ENCODE data around the gene KANSL1.

DNA sequence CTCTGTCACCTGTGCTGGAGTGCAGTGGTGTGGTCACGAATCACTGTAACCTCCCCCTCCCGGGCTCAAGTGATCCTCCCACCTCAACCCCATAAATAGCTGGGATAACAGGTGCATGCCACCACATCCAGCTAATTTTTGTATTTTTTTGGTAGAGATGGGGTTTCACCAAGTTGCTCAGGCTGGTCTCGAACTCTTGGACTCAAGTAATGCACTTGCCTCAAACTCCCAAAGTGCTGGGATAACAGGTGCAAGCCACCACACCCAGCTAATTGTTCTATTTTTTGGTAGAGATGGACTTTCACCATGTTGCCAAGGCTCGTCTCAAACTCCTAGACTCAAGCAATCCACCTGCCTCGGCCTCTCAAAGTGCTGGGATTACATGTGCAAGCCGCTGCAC, 107.7 kb downstream of the KANSL1 start:
- TF ChIP-seq, protein P1, sequence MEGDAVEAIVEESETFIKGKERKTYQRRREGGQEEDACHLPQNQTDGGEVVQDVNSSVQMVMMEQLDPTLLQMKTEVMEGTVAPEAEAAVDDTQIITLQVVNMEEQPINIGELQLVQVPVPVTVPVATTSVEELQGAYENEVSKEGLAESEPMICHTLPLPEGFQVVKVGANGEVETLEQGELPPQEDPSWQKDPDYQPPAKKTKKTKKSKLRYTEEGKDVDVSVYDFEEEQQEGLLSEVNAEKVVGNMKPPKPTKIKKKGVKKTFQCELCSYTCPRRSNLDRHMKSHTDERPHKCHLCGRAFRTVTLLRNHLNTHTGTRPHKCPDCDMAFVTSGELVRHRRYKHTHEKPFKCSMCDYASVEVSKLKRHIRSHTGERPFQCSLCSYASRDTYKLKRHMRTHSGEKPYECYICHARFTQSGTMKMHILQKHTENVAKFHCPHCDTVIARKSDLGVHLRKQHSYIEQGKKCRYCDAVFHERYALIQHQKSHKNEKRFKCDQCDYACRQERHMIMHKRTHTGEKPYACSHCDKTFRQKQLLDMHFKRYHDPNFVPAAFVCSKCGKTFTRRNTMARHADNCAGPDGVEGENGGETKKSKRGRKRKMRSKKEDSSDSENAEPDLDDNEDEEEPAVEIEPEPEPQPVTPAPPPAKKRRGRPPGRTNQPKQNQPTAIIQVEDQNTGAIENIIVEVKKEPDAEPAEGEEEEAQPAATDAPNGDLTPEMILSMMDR (IDR thresholded peaks at IDR 0.05), result no peak
- no peak for TF ChIP-seq EZH2 (IDR thresholded peaks at IDR 0.05)
